Endothelial cell of umbilical vein (primary cell): ENCODE results near the gene PRIM2. TPM values are rescaled to one million over a fixed set of nuclear protein-coding genes. Genes with fewer than 3 reads are reported as not detected.
"Not testable (repeated sequence)": the region's sequence is repeated elsewhere in the genome, so short reads cannot be mapped to it uniquely, and the experiment has no call there.

ENCODE experiments used
- BruUV-seq: library from RNA; stranded (reverse); fragments of 400-500 nt; replicated peaks from 2 replicates; lab custom pipeline; 2021; lab: Mats Ljungman, UMichigan
- CTCF ChIA-PET: fragments of 300-600, 350-600 bp; sonication (Branson Sonifier 250); formaldehyde crosslinking; loops from one replicate; lab custom pipeline; 2021; ENCODE audit warnings: antibody characterized with exemption, inconsistent platforms; lab: Charles Lee
- POLR2A ChIA-PET: fragments of 300-600, 350-600 bp; sonication (Branson Sonifier 250); formaldehyde crosslinking; loops from one replicate; lab custom pipeline; 2021; ENCODE audit warnings: antibody characterized with exemption, inconsistent platforms; lab: Charles Lee
- DNase-seq: peaks from one replicate; pipeline ENCODE4 v3.0.0-alpha.2; 2011; ENCODE audit warnings: low read depth, low spot score
- FAIRE-seq: peaks from 2 replicates; lab custom pipeline; 2011; peaks lifted over from hg19 to GRCh38; lab: Jason Lieb, UNC
- H2AFZ ChIP-seq: 2 replicates; pipeline ENCODE4 v1.6.0; 2012; ENCODE audit warnings: low read depth, low read length, control low read depth, inconsistent platforms
- H3K27ac ChIP-seq: 2 replicates; pipeline ENCODE4 v1.5.1; 2011; ENCODE audit warnings: low read depth, mild to moderate bottlenecking, control low read depth, low read length, moderate library complexity; ENCODE audit not compliant: insufficient read depth
- H3K27me3 ChIP-seq, 2 experiments: 2 replicates each; pipeline versions ENCODE4 v1.6.0 to v1.6.1; 2011; ENCODE audit warnings: low read length in 2 of 2, mixed read lengths in 1 of 2; ENCODE audit not compliant: control insufficient read depth in 2 of 2, insufficient read depth in 2 of 2
- H3K36me3 ChIP-seq, 2 experiments: 2 replicates in 1 of 2; 3 replicates in 1 of 2; pipeline ENCODE4 v1.5.1; 2011; ENCODE audit warnings: low read length in 2 of 2, mild to moderate bottlenecking in 1 of 2, moderate library complexity in 1 of 2; ENCODE audit not compliant: control insufficient read depth in 2 of 2, insufficient read depth in 2 of 2; ENCODE audit errors: extremely low read depth in 1 of 2
- H3K4me1 ChIP-seq: 3 replicates; pipeline ENCODE4 v1.5.1; 2011; ENCODE audit warnings: mild to moderate bottlenecking, low read length; ENCODE audit not compliant: control insufficient read depth, insufficient read depth; ENCODE audit errors: extremely low read depth
- H3K4me2 ChIP-seq: 2 replicates; pipeline ENCODE4 v1.6.1; 2011; ENCODE audit warnings: low read length, control low read depth, mixed read lengths; ENCODE audit not compliant: insufficient read depth
- H3K4me3 ChIP-seq, 3 experiments: fragments of 200-600 bp in 1 of 3; sonication (generic), shearing (Covaris generic) in 1 of 3; replicated peaks in 1 of 3; 2 replicates each; pipeline ENCODE4 v1.5.1; 2011 to 2016; ENCODE audit warnings: control low read depth in 3 of 3, low read length in 3 of 3, mild to moderate bottlenecking in 2 of 3, inconsistent platforms in 1 of 3, low read depth in 1 of 3, moderate library complexity in 1 of 3; ENCODE audit not compliant: insufficient read depth in 1 of 3
- H3K79me2 ChIP-seq: 2 replicates; pipeline ENCODE4 v1.6.0; 2012; ENCODE audit warnings: low read length, inconsistent platforms; ENCODE audit not compliant: control insufficient read depth, insufficient read depth
- H3K9ac ChIP-seq: replicated peaks from 2 replicates; pipeline ENCODE3; 2011; ENCODE audit warnings: low read length, control low read depth; ENCODE audit not compliant: insufficient read depth; ENCODE audit errors: extremely low read depth
- H3K9me1 ChIP-seq: replicated peaks from 3 replicates; pipeline ENCODE4 v1.6.0; 2011; ENCODE audit warnings: mild to moderate bottlenecking, low read length; ENCODE audit not compliant: control insufficient read depth, insufficient read depth; ENCODE audit errors: extremely low read depth
- H3K9me3 ChIP-seq: replicated peaks from 2 replicates; pipeline ENCODE4 v1.5.1; 2012; ENCODE audit warnings: low read length, inconsistent platforms; ENCODE audit not compliant: control insufficient read depth, insufficient read depth
- H4K20me1 ChIP-seq: replicated peaks from 2 replicates; pipeline ENCODE3; 2011; ENCODE audit warnings: mild to moderate bottlenecking, low read length; ENCODE audit not compliant: control insufficient read depth, insufficient read depth; ENCODE audit errors: extremely low read depth
- dilution Hi-C: fragments of 300-500 bp; cut with MboI; formaldehyde crosslinking; loops from one replicate; pipeline ENCODE4 v1.15.0; 2019; ENCODE audit warnings: low sequenced_read_pairs; ENCODE audit not compliant: extremely low pct_ligation_motif_present
- intact Hi-C: fragments of 100-400 bp; cut with micrococcal nuclease; formaldehyde crosslinking; loops from one replicate; pipeline ENCODE4 v1.10.0; 2022
- polyA plus RNA-seq, 4 experiments: library from polyadenylated mRNA; depleted of rRNA in 3 of 4; stranded (reverse) in 3 of 4; unstranded in 1 of 4; fragments of >200 nt; gene quantifications; 2 replicates each; pipeline versions ENCODE4 v1.2.1 to v1.2.3, GENCODE V29; 2011 to 2012; ENCODE audit warnings: missing spikeins in 1 of 4
- total RNA-seq: library from RNA; stranded (reverse); gene quantifications from 2 replicates; pipeline ENCODE4 v1.2.3, GENCODE V29; 2021
- TF ChIP-seq, protein P1 (sequence below), 2 donors: IDR thresholded peaks; 1 replicate in 1 of 2; 2 replicates in 1 of 2; pipeline ENCODE4 v1.5.1; 2011; ENCODE audit warnings: low read length in 2 of 2, mild to moderate bottlenecking in 2 of 2, moderate library complexity in 2 of 2, control low read depth in 1 of 2, inconsistent platforms in 1 of 2, low read depth in 1 of 2; ENCODE audit not compliant: insufficient read depth in 1 of 2; ENCODE audit errors: extremely low read depth in 1 of 2

Gene PRIM2
- total and polyA plus RNA-seq, 2 donors (not counting 3 experiments of a cell fraction or from before 2014, with no cell fraction given), result 5.3 to 21.0 TPM

DNA sequence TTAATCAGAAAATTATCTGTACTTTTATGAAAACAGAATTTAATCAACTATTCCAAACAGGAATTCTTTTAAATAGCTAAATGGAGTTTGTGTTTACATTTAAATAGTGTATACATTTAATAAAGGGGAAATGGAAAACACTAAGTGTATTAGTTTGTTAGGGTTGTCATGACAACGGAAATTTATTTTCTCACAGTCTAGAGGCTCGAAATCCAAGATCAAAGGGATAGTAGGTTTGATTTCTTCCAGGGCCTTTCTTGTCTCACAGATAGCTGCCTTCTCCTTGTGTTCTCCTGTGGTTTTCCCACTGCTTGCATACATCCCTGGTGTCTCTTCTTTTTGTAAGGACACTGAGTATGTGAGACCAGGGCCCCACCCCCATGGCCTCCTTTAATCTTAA, 215.2 kb downstream of the PRIM2 start:
- CTCF ChIA-PET, H4K20me1 ChIP-seq, H3K9me3 ChIP-seq, dilution Hi-C loops, H3K36me3 ChIP-seq, H3K27me3 ChIP-seq, FAIRE-seq, H3K9ac ChIP-seq, H3K79me2 ChIP-seq, BruUV-seq, H3K4me2 ChIP-seq, DNase-seq, H3K27ac ChIP-seq, H3K4me1 ChIP-seq, H2AFZ ChIP-seq, intact Hi-C loops, H3K4me3 ChIP-seq, H3K9me1 ChIP-seq: not testable (repeated sequence)
- POLR2A ChIA-PET, result interaction anchor here (0.6 kb wide), 1 partner anchor 610 kb away, joined by 10 read pairs; no protein-coding TSS in a partner anchor

DNA sequence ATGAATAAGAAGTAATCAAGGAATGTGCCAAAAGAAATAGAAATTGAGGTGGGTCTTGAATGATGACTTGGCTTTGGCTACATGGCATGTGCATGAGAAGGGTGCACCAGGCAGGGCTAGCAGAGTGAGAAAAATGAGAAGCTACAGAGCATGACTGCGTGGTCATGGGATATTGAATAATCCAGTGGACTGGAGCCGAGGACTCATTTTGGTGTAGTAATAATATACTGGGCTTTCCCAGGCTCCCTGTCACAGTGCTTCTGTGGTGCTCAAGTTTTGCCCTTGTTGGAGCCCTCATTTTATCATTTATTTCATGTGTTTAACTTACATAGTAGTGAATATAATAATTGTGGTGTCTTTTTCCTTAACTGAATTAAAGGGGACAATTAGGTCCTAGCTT, 217.7 kb downstream of the PRIM2 start:
- H3K9ac ChIP-seq, H3K4me3 ChIP-seq, H3K79me2 ChIP-seq, H3K9me3 ChIP-seq, BruUV-seq, H4K20me1 ChIP-seq, intact Hi-C loops, H3K27me3 ChIP-seq, POLR2A ChIA-PET, H2AFZ ChIP-seq, H3K36me3 ChIP-seq, H3K4me2 ChIP-seq, dilution Hi-C loops, FAIRE-seq, H3K4me1 ChIP-seq, H3K9me1 ChIP-seq, DNase-seq, CTCF ChIA-PET, H3K27ac ChIP-seq: not testable (repeated sequence)

DNA sequence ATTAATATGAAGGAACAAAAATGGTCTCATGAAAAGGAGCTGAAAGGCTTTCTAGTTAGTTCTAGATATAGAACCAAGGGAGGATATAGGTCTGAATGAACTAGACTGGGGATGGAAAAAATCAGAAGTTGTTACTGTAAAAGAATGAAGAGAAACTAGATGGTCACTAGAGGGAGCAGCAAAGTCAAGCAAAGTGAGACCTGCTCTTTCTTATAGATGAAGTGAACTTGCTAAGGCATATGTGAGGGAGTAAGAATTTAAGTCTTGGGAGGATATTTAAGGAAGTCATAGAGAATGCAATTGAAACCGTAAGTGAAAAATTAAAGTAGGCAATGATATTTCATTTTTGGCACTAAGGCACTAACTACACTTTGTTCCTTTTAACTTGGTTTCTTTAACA, 218.6 kb downstream of the PRIM2 start:
- H4K20me1 ChIP-seq, intact Hi-C loops, POLR2A ChIA-PET, H3K27ac ChIP-seq, H3K4me1 ChIP-seq, CTCF ChIA-PET, H3K4me2 ChIP-seq, H3K27me3 ChIP-seq, H3K9me3 ChIP-seq, H3K36me3 ChIP-seq, BruUV-seq, H3K9me1 ChIP-seq, H2AFZ ChIP-seq, dilution Hi-C loops, H3K4me3 ChIP-seq, FAIRE-seq, H3K79me2 ChIP-seq, H3K9ac ChIP-seq: not testable (repeated sequence)
- TF ChIP-seq, protein P1, sequence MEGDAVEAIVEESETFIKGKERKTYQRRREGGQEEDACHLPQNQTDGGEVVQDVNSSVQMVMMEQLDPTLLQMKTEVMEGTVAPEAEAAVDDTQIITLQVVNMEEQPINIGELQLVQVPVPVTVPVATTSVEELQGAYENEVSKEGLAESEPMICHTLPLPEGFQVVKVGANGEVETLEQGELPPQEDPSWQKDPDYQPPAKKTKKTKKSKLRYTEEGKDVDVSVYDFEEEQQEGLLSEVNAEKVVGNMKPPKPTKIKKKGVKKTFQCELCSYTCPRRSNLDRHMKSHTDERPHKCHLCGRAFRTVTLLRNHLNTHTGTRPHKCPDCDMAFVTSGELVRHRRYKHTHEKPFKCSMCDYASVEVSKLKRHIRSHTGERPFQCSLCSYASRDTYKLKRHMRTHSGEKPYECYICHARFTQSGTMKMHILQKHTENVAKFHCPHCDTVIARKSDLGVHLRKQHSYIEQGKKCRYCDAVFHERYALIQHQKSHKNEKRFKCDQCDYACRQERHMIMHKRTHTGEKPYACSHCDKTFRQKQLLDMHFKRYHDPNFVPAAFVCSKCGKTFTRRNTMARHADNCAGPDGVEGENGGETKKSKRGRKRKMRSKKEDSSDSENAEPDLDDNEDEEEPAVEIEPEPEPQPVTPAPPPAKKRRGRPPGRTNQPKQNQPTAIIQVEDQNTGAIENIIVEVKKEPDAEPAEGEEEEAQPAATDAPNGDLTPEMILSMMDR (IDR thresholded peaks at IDR 0.05; ENCODE audit: extremely low read depth in 1 of 2, insufficient read depth in 1 of 2, low read depth in 1 of 2, low read length in 2 of 2), result peak; percentile 5 to 15
- peak; percentile 46 for DNase-seq

DNA sequence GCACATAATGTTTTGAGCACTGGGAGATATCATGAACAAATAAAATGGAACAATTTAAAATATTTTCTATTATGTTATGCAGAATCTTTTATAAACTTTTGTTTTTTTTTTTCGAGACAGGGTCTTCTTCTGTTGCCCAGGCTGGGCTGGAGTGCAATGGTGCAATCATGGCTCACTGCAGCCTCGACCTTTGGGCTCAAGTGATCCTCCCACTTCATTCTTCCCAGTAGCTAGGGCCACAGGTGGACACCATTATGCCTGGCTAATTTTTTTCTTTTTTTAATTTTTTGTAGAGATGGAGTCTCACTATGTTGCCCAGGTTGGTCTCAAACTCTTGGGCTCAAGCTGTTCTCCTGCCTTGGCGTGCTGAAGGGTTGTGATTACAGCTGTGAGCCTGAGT, 220.5 kb downstream of the PRIM2 start:
- H3K27me3 ChIP-seq, H3K27ac ChIP-seq, FAIRE-seq, POLR2A ChIA-PET, H3K4me1 ChIP-seq, H3K9me3 ChIP-seq, H3K79me2 ChIP-seq, H3K9ac ChIP-seq, H4K20me1 ChIP-seq, CTCF ChIA-PET, dilution Hi-C loops, intact Hi-C loops, DNase-seq, H2AFZ ChIP-seq, H3K9me1 ChIP-seq, BruUV-seq, H3K36me3 ChIP-seq, H3K4me2 ChIP-seq, H3K4me3 ChIP-seq: not testable (repeated sequence)
